H9 (cell line): Measurements from ENCODE around the gene IL9. TPM values are rescaled to one million over a fixed set of nuclear protein-coding genes. Genes with fewer than 3 reads are reported as not detected.

Experiments
- DNase-seq: peaks from one replicate; pipeline ENCODE4 v3.0.0-alpha.2; 2017
- H2AFZ ChIP-seq: one replicate; pipeline ENCODE4 v1.6.1; 2013; ENCODE audit warnings: mild to moderate bottlenecking, low read length, control low read depth, moderate library complexity
- H2AK5ac ChIP-seq: 2 replicates; pipeline ENCODE4 v1.6.1; 2013; ENCODE audit warnings: low read length, control low read depth, mixed read lengths; ENCODE audit not compliant: insufficient read length
- H2BK120ac ChIP-seq: one replicate; pipeline ENCODE4 v1.6.1; 2013; ENCODE audit warnings: low read depth, mild to moderate bottlenecking, low read length, control low read depth, inconsistent platforms; ENCODE audit not compliant: poor library complexity, severe bottlenecking
- H2BK12ac ChIP-seq: 2 replicates; pipeline ENCODE4 v1.6.1; 2013; ENCODE audit warnings: low read length, control low read depth, mixed read lengths, low read depth; ENCODE audit not compliant: insufficient read length
- H2BK15ac ChIP-seq: 2 replicates; pipeline ENCODE4 v1.6.1; 2013; ENCODE audit warnings: low read depth, low read length, control low read depth
- H2BK20ac ChIP-seq: one replicate; pipeline ENCODE4 v1.6.1; 2013; ENCODE audit warnings: low read depth, mild to moderate bottlenecking, low read length, control low read depth, inconsistent platforms; ENCODE audit not compliant: poor library complexity, severe bottlenecking
- H2BK5ac ChIP-seq: 2 replicates; pipeline ENCODE4 v1.6.1; 2013; ENCODE audit warnings: low read length, control low read depth, mixed read lengths; ENCODE audit not compliant: insufficient read length
- H3K14ac ChIP-seq: 2 replicates; pipeline ENCODE4 v1.6.1; 2013; ENCODE audit warnings: low read length, control low read depth; ENCODE audit not compliant: insufficient read depth
- H3K18ac ChIP-seq: 2 replicates; pipeline ENCODE4 v1.6.1; 2013; ENCODE audit warnings: low read depth, mild to moderate bottlenecking, mixed read lengths, low read length, control low read depth; ENCODE audit not compliant: insufficient read length
- H3K23ac ChIP-seq: 2 replicates; pipeline ENCODE4 v1.6.1; 2013; ENCODE audit warnings: low read length, control low read depth, mixed read lengths, low read depth; ENCODE audit not compliant: insufficient read length
- H3K23me2 ChIP-seq: 2 replicates; pipeline ENCODE4 v1.6.1; 2013; ENCODE audit warnings: low read depth, mild to moderate bottlenecking, mixed read lengths, low read length, control low read depth; ENCODE audit not compliant: insufficient read length, poor library complexity, severe bottlenecking
- H3K27ac ChIP-seq: 2 replicates; pipeline ENCODE4 v1.5.1; 2013; ENCODE audit warnings: low read length, control low read depth, mixed read lengths, low read depth; ENCODE audit not compliant: insufficient read length
- H3K27me3 ChIP-seq: 2 replicates; pipeline ENCODE4 v1.6.1; 2013; ENCODE audit warnings: low read length, control low read depth, inconsistent platforms; ENCODE audit not compliant: insufficient read depth
- H3K4ac ChIP-seq: 2 replicates; pipeline ENCODE4 v1.6.1; 2013; ENCODE audit warnings: low read depth, mild to moderate bottlenecking, control low read depth, inconsistent platforms, low read length, moderate library complexity
- H3K4me1 ChIP-seq: 2 replicates; pipeline ENCODE4 v1.6.1; 2013; ENCODE audit warnings: low read length, control low read depth, inconsistent platforms; ENCODE audit not compliant: insufficient read depth
- H3K4me2 ChIP-seq: 2 replicates; pipeline ENCODE4 v1.6.1; 2013; ENCODE audit warnings: low read length, control low read depth, mixed read lengths; ENCODE audit not compliant: insufficient read length, insufficient read depth
- H3K56ac ChIP-seq: 2 replicates; pipeline ENCODE4 v1.6.1; 2013; ENCODE audit warnings: low read depth, mild to moderate bottlenecking, mixed read lengths, low read length, control low read depth; ENCODE audit not compliant: insufficient read length
- H3K79me1 ChIP-seq: 2 replicates; pipeline ENCODE4 v1.6.1; 2013; ENCODE audit warnings: low read depth, mild to moderate bottlenecking, moderate library complexity, low read length, control low read depth, inconsistent platforms; ENCODE audit not compliant: insufficient read depth, poor library complexity, severe bottlenecking
- H3K79me2 ChIP-seq: 2 replicates; pipeline ENCODE4 v1.6.1; 2013; ENCODE audit warnings: low read length, control low read depth, inconsistent platforms; ENCODE audit not compliant: insufficient read depth
- H3K9ac ChIP-seq: 2 replicates; pipeline ENCODE4 v1.6.1; 2013; ENCODE audit warnings: low read length, control low read depth, mixed read lengths; ENCODE audit not compliant: insufficient read length; ENCODE audit errors: extremely low read depth
- H3K9me3 ChIP-seq: one replicate; pipeline ENCODE4 v1.6.1; 2013; ENCODE audit warnings: low read depth, low read length, inconsistent platforms; ENCODE audit not compliant: control insufficient read depth
- H3T11ph ChIP-seq: one replicate; pipeline ENCODE4 v1.6.1; 2013; ENCODE audit warnings: mild to moderate bottlenecking, low read length, control low read depth, inconsistent platforms
- H4K20me1 ChIP-seq: one replicate; pipeline ENCODE4 v1.6.1; 2013; ENCODE audit not compliant: control insufficient read depth, insufficient read length, insufficient read depth
- H4K5ac ChIP-seq: 2 replicates; pipeline ENCODE4 v1.6.1; 2013; ENCODE audit warnings: low read depth, mild to moderate bottlenecking, mixed read lengths, low read length, control low read depth; ENCODE audit not compliant: insufficient read length
- H4K8ac ChIP-seq: replicated peaks from 2 replicates; pipeline ENCODE4 v1.6.1; 2013; ENCODE audit warnings: low read length, control low read depth, mixed read lengths, low read depth; ENCODE audit not compliant: insufficient read length
- H4K91ac ChIP-seq: 2 replicates; pipeline ENCODE4 v1.6.1; 2013; ENCODE audit warnings: low read depth, mild to moderate bottlenecking, moderate library complexity, mixed read lengths, low read length, control low read depth; ENCODE audit not compliant: insufficient read length
- H3K27ac Mint-ChIP-seq, 3 experiments: 2 replicates in 2 of 3; 3 replicates in 1 of 3; pipeline ENCODE4 v1.8.0; 2020 to 2021; ENCODE audit warnings: mixed read lengths in 3 of 3, mild to moderate bottlenecking in 1 of 3, moderate library complexity in 1 of 3
- H3K27me3 Mint-ChIP-seq: 2 replicates; pipeline ENCODE4 v1.8.0; 2021; ENCODE audit warnings: low read depth, mild to moderate bottlenecking, moderate library complexity, mixed read lengths
- H3K36me3 Mint-ChIP-seq, 3 experiments: 2 replicates in 2 of 3; 3 replicates in 1 of 3; pipeline ENCODE4 v1.8.0; 2020 to 2021; ENCODE audit warnings: low read depth in 3 of 3, mixed read lengths in 3 of 3; ENCODE audit not compliant: insufficient read depth in 1 of 3
- H3K4me1 Mint-ChIP-seq, 2 experiments: 2 replicates each; pipeline ENCODE4 v1.8.0; 2020; ENCODE audit warnings: mixed read lengths in 2 of 2
- H3K4me3 Mint-ChIP-seq, 2 experiments: 2 replicates in 1 of 2; 3 replicates in 1 of 2; pipeline ENCODE4 v1.8.0; 2020 to 2021; ENCODE audit warnings: mild to moderate bottlenecking in 2 of 2, mixed read lengths in 2 of 2, moderate library complexity in 1 of 2
- H3K9me3 Mint-ChIP-seq, 2 experiments: 2 replicates in 1 of 2; 3 replicates in 1 of 2; pipeline ENCODE4 v1.8.0; 2020; ENCODE audit warnings: mild to moderate bottlenecking in 2 of 2, mixed read lengths in 2 of 2, moderate library complexity in 1 of 2
- CTCF ChIP-seq: fragments of 200-600 bp; sonication (generic); conservative IDR thresholded peaks from 3 replicates; pipeline ENCODE4 v1.8.0; 2021; ENCODE audit warnings: antibody characterized with exemption, mild to moderate bottlenecking
- whole genome bisulfite sequencing: extraction: QIAGEN DNeasy Blood & Tissue Kit; methylation state at CpG from one replicate; pipeline ENCODE4 v1.1.7; 2013; ENCODE audit warnings: missing lambda C conversion rate, low lambda C conversion rate, mixed read lengths; ENCODE audit not compliant: insufficient read length; ENCODE audit errors: extremely low coverage; 5-methylcytosine and 5-hydroxymethylcytosine counted together
- total RNA-seq: library from RNA; stranded (reverse); gene quantifications from 2 replicates; pipeline ENCODE4 v1.2.1, GENCODE V29; 2021

Gene IL9
- total RNA-seq, 1 experiment from 2014 or later: not detected

- Histone ChIP-seq H2BK15ac (no peak overlapping the region), H3K9me3 (no peaks in the 10 kb centered on the region), H3K18ac (no peak overlapping the region), H2BK120ac (no peak overlapping the region), H3K23me2 (no peaks in the 10 kb centered on the region), H3K23ac (no peak overlapping the region), H3K27ac (no peak overlapping the region), H3K14ac (no peak overlapping the region), H3K27me3 (no peaks in the 10 kb centered on the region), H3K4me1 (no peaks in the 10 kb centered on the region), H4K91ac (no peak overlapping the region), H2AFZ (no peak overlapping the region), H3T11ph (no peak overlapping the region), H3K79me2 (no peaks in the 10 kb centered on the region), H3K4ac (no peak overlapping the region), H3K79me1 (no peaks in the 10 kb centered on the region), H2BK20ac (no peak overlapping the region), H3K4me2 (no peak overlapping the region), H2AK5ac (no peak overlapping the region), H2BK12ac (no peak overlapping the region), H3K56ac (no peak overlapping the region), H4K20me1 (no peaks in the 10 kb centered on the region), H4K8ac (no peak overlapping the region), H2BK5ac (no peak overlapping the region), H4K5ac (no peak overlapping the region), H3K9ac (no peak overlapping the region)
- Mint-ChIP-seq H3K4me1 (no peaks in the 10 kb centered on the region), H3K4me3 (no peak overlapping the region), H3K9me3 (no peaks in the 10 kb centered on the region), H3K27ac (no peak overlapping the region), H3K36me3 (no peaks in the 10 kb centered on the region), H3K27me3 (peaks cover 42% of the 10 kb centered on the region)
- WGBS: no CpG with 5 or more reads among the region's 3 CpGs
- no peak for DNase-seq
- TF ChIP-seq CTCF: no peak
These were observed 6.0 kb upstream of the IL9 start for GRCh38 chr5:135901633-135902032.
